IPS-15b (cell line): ENCODE results near the gene ERCC5.

Source experiments
- H3K27me3 ChIP-seq: one replicate; pipeline ENCODE4 v1.6.1; 2013; ENCODE audit warnings: low read length; ENCODE audit not compliant: control insufficient read depth, insufficient read depth
- H3K36me3 ChIP-seq: one replicate; pipeline ENCODE4 v1.6.1; 2013; ENCODE audit warnings: low read length; ENCODE audit not compliant: control insufficient read depth, insufficient read depth
- H3K4me1 ChIP-seq: one replicate; pipeline ENCODE4 v1.6.1; 2013; ENCODE audit warnings: mild to moderate bottlenecking, low read length; ENCODE audit not compliant: control insufficient read depth, insufficient read depth
- H3K4me3 ChIP-seq: one replicate; pipeline ENCODE4 v1.5.1; 2013; ENCODE audit warnings: low read depth, low read length
- H3K9ac ChIP-seq: one replicate; pipeline ENCODE4 v1.6.1; 2013; ENCODE audit warnings: low read depth, mild to moderate bottlenecking, low read length
- H3K9me3 ChIP-seq: one replicate; pipeline ENCODE4 v1.6.1; 2013; ENCODE audit warnings: mild to moderate bottlenecking, low read length; ENCODE audit not compliant: control insufficient read depth, insufficient read depth

The ERCC5 gene

DNA sequence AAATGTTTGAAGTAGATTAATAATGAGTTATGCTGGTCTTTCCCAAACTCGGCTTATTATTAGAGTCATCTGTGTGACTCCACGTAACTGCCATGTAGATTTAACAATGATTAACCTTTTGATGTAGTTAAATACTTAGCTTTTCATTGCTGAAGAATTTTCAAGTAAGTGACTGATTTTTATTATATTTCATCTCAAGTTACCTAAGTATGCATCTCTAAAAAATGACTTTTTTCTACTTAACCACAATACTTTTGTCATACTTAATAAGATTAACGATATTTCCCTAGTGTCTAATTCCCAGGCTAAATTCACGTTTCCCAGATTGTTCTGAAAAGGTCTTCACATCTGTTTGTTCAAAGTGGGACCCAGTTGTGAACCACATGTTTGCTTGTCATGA is 29.1 kb upstream of the ERCC5 start:
- Histone ChIP-seq H3K27me3 (no peaks in the 10 kb centered on the region), H3K36me3 (no peaks in the 10 kb centered on the region), H3K4me1 (no peaks in the 10 kb centered on the region), H3K9me3 (no peaks in the 10 kb centered on the region), H3K9ac (no peak overlapping the region), H3K4me3 (no peak overlapping the region)

DNA sequence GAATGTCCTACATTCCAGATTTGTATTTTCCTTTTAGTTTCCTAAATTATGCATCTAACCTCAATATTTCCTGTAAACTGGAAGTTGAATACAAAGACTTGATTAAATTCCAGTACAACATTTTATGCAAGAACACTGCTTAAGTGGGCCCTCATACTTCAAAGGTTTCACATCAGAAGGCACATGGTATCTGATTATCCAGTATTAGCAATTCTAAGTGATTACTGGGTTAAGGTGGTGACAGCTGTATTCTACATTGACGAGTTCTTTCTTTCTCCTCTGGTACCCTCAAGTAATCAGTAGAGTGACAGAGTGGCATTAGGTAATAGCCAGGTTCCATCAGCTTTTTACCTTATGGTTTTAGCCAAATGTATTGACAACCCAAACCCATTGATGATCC is 28.6 kb upstream of the ERCC5 start:
- H3K9me3 ChIP-seq = no peaks in the 10 kb centered on the region
- H3K9ac ChIP-seq = no peak overlapping the region
- H3K36me3 ChIP-seq = no peaks in the 10 kb centered on the region
- no peaks in the 10 kb centered on the region for H3K4me1 ChIP-seq
- no peak overlapping the region for H3K4me3 ChIP-seq
- H3K27me3 ChIP-seq = no peaks in the 10 kb centered on the region

DNA sequence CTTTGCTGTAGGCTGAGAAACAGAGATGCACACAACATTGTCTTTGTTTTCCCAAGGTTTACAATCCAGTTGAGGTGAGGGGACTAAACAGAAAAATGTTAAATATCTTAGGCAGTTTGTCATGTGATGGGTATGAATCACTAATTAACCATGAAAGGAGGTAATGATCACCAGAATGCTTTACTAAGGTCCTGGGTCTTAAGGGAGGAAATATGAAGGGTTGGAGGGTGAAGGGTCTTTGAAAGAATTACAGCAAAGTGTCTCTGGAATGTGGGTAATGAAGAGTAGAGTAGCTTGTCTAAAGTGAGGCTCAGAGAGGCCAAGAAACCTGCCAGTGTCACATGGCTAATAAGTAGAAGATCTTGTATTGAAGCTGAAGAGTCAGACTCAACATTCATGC is 27.9 kb upstream of the ERCC5 start:
- no peak overlapping the region for H3K9ac ChIP-seq
- H3K9me3 ChIP-seq = no peaks in the 10 kb centered on the region
- H3K27me3 ChIP-seq = no peaks in the 10 kb centered on the region
- H3K36me3 ChIP-seq = no peaks in the 10 kb centered on the region
- no peaks in the 10 kb centered on the region for H3K4me1 ChIP-seq
- H3K4me3 ChIP-seq = no peak overlapping the region

DNA sequence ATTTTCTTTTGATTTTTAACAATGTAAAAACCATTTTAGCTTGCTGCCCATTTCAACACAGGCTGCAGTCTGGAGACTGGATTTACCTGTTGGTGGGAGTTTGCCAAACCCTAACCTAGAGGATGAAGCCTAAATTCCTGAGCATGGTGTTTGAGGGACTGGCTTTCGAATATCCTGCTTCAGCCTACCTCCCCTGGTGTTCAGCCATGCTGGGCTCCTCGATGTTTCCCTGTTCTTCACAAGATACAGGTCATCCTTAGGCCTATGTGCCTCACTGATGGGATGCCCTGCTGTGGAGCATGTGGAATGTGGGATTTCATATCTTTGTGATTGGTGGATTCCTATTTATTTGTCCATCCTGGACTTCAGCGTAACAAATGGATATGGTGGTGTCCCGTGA is 20.4 kb upstream of the ERCC5 start:
- Histone ChIP-seq H3K9me3 (no peaks in the 10 kb centered on the region), H3K4me3 (no peak overlapping the region), H3K9ac (no peak overlapping the region), H3K4me1 (no peaks in the 10 kb centered on the region), H3K36me3 (no peaks in the 10 kb centered on the region), H3K27me3 (no peaks in the 10 kb centered on the region)

DNA sequence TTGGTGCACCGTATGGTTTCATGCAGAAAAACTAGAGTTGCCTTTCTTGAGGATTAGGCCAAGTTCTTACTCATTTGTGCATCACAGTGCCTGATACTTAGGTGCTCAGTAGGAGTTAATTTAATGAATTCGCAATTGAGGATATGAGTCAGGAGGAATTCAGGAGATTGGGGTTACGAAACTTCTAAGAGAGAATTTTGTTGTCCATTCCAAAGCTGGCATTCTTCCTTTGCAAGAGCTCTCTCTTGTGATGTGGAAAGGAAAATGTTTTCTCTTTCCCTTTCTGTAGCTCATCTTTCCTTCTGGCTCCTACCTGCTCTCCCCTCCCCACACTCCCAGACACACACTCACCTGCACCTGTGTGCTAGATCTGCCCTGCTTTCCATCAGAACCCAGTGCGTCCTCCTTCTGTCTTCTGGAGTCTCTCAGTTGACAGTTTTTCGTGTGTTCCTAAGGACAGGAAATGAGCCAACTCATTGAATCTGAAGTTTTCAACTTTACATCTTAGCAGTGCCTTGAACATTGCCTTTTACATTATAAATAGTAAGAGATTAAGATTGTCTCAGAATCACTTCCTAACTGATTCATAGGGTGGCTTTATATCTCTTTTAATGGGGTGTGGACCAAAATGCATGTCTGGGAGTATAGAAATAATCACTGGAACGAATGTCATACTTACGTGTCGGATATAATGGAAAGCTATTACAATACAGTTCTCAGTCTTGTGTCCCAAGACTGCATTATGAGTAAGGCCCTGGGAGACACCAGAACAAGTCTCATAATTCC is 19.7 kb upstream of the ERCC5 start:
- no peak overlapping the region for H3K4me3 ChIP-seq
- H3K4me1 ChIP-seq = no peaks in the 10 kb centered on the region
- no peaks in the 10 kb centered on the region for H3K27me3 ChIP-seq
- no peaks in the 10 kb centered on the region for H3K36me3 ChIP-seq
- H3K9me3 ChIP-seq = no peaks in the 10 kb centered on the region
- no peak overlapping the region for H3K9ac ChIP-seq

DNA sequence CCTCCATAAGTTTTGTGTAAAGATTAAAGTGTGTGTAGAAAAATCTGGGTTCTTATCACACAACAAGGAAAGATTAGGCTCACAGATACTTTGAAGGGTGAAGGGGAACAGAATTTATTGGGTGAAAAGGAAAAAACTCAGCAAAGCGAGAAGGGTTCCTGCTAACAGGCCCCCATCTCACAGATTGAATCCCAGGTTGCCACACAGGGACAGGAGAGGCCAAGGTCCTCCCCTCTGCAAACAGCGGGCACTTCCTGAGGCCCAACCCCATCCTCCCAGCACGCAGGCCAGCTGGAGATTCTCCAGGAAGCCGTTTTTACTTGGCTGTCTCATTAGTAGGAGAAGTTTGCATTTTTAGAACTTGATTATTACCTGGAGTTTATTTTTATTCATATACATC is 15.2 kb upstream of the ERCC5 start:
- Histone ChIP-seq H3K9me3 (no peaks in the 10 kb centered on the region), H3K9ac (no peak overlapping the region), H3K4me1 (no peaks in the 10 kb centered on the region), H3K36me3 (no peaks in the 10 kb centered on the region), H3K4me3 (no peak overlapping the region), H3K27me3 (no peaks in the 10 kb centered on the region)

DNA sequence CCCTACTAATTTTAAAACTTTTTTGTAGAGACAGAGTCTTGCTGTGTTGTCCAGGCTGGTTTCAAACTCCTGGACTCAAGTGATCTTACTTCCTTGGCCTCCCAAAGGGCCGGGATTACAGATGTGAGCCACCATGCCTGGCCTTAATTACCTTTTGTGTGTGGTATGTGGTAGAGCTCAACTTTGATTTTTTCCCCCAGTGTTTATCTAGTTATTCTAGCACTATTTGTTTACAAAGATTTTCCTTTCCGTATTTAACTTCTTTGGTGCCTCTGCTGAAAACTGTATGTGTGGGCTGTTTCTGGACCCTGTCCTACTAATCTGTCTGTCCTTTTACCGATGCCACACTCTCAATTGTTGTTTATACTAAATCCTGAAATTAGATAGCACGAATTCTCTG is 9.4 kb upstream of the ERCC5 start:
- no peak overlapping the region for H3K4me3 ChIP-seq
- H3K36me3 ChIP-seq = no peaks in the 10 kb centered on the region
- H3K4me1 ChIP-seq = no peaks in the 10 kb centered on the region
- H3K27me3 ChIP-seq = no peaks in the 10 kb centered on the region
- no peak overlapping the region for H3K9ac ChIP-seq
- H3K9me3 ChIP-seq = no peaks in the 10 kb centered on the region

DNA sequence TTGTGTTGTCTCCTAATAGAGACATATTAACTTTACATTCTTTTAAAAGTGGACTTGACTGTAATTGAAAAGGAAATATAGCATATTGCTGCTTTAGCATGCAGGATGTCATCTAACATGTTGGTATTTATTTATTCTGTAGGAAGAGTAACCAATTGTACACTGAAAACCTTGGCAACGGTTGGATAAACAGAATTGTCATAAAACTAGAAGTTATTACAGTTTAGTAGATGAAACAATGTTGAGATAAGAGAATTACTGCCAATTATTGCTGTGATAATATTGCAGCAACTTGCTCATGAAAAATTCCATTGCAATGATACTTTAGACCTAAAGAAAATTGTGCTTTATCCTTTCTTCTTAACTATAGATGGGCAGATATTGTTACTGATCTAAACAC is 7.6 kb upstream of the ERCC5 start:
- Histone ChIP-seq H3K36me3 (no peaks in the 10 kb centered on the region), H3K27me3 (no peaks in the 10 kb centered on the region), H3K9me3 (no peaks in the 10 kb centered on the region), H3K4me3 (no peak overlapping the region), H3K9ac (no peak overlapping the region), H3K4me1 (no peaks in the 10 kb centered on the region)

DNA sequence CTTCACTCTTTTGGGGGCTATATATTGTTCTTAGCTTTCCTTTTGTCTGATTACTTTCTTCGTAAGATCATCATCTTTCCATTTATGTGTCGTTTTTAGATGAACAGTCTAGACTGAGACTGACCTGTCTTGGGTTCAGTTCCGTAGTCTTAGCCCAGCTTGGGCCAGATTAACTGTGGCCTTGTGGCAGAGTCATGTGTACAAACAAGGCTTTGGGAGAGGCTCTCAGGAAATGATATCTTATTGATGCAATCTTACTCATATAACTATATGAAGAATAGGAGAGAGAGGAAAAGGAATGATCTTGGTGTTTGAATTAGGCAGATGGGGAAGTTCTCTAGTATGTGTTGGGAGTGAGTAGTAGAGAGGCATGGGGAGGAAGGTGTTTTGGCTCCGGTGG is 6.8 kb upstream of the ERCC5 start:
- H3K4me1 ChIP-seq = no peaks in the 10 kb centered on the region
- H3K9me3 ChIP-seq = no peaks in the 10 kb centered on the region
- no peaks in the 10 kb centered on the region for H3K36me3 ChIP-seq
- H3K9ac ChIP-seq = no peak overlapping the region
- H3K4me3 ChIP-seq = no peak overlapping the region
- H3K27me3 ChIP-seq = no peaks in the 10 kb centered on the region

DNA sequence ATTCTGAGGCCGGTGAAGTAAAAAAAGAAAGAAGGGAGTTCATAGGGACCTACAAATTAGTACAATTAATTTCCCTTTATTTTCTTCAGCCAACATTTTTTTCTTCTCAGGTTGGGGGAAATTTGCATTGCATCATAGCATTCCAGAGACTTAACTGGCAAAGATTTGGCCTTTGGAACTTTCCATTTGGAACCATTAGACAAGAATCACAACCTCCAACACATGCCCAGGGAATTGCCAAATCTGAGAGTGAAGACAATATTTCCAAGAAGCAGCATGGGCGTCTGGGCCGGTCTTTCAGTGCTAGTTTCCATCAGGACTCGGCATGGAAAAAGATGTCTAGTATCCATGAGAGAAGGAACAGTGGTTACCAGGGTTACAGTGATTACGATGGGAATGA is 6.4 kb upstream of the ERCC5 start:
- Histone ChIP-seq H3K36me3 (no peaks in the 10 kb centered on the region), H3K9ac (no peak overlapping the region), H3K9me3 (no peaks in the 10 kb centered on the region), H3K27me3 (no peaks in the 10 kb centered on the region), H3K4me1 (no peaks in the 10 kb centered on the region), H3K4me3 (no peak overlapping the region)

DNA sequence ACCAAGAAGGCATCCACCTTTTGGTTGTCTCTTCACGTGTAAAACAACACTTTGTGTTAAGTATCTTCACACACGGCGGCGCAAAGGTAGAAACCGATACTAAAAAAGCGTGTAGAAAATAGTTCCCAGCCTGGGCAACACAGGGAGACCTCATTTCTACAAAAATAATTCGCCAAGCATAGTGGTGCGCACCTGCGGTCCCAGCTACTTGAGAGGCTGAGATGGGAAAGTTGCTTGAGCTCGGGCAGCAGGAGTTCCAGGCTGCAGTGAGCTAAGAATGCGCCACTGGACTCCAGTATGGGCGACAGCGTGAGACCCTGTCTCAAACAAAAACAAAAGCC is 573 bp upstream of the ERCC5 start:
- no peaks in the 10 kb centered on the region for H3K36me3 ChIP-seq
- H3K27me3 ChIP-seq = no peaks in the 10 kb centered on the region
- H3K4me1 ChIP-seq = no peaks in the 10 kb centered on the region
- H3K9me3 ChIP-seq = no peaks in the 10 kb centered on the region
- peak overlapping the region; percentile 91 for H3K4me3 ChIP-seq
- peak overlapping the region; percentile 90 for H3K9ac ChIP-seq

DNA sequence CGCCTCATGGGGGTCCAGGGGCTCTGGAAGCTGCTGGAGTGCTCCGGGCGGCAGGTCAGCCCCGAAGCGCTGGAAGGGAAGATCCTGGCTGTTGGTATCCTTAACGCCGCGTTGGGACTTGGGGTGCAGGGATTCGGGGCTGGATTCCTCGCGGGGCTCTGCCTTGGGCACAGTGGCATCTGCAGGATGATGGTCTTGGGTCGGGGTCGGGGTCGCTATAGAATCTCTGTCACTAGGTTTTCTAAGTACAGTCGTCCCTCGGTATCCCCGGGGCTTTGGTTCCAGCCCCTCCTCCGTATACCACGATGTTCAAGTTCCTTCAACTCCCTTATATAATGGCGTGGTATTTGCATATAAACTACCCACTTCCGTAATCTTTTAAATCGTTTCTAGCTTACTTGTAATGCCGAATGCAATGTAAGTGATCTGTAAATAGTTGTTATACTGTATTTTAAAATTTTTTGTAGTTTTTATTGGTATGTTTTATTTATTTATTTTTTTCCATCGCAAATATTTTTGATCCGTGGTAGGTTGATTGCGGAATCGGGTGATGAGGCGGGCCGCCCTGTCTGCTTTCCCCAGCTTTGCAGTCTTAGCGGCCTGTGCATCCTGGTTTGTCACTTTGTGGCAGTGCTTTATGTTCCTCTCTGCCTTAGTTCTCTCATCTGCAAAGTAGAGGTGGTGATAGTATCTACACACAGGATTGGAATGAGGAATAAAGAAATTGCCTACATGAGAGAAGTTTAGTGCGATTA is 606 bp downstream of the ERCC5 start:
- peak overlapping the region; percentile 91 for H3K4me3 ChIP-seq
- no peaks in the 10 kb centered on the region for H3K36me3 ChIP-seq
- no peaks in the 10 kb centered on the region for H3K4me1 ChIP-seq
- H3K27me3 ChIP-seq = no peaks in the 10 kb centered on the region
- H3K9me3 ChIP-seq = no peaks in the 10 kb centered on the region
- H3K9ac ChIP-seq = peak overlapping the region; percentile 90
